GM12878 (cell line): ENCODE results near the gene ST6GALNAC3. TPM values are rescaled to one million over a fixed set of nuclear protein-coding genes. Genes with fewer than 3 reads are reported as not detected.

Experiments
- ATAC-seq: fragments of 200-7000 bp; cut with Tn5 transposase; 3 replicates; pipeline ENCODE4 v1.9.1; 2020; ENCODE audit warnings: mild to moderate bottlenecking, moderate library complexity
- BruUV-seq: library from RNA; stranded (reverse); fragments of 400-500 nt; replicated peaks from 2 replicates; lab custom pipeline; 2021; lab: Mats Ljungman, UMichigan
- CTCF ChIA-PET: fragments of 300-600 bp; sonication (Branson Sonifier 250); formaldehyde crosslinking; extraction: SDS; loops from one replicate; lab custom pipeline; 2021; ENCODE audit warnings: inconsistent platforms; lab: Yijun Ruan, JAX
- POLR2A ChIA-PET: fragments of 350-600 bp; formaldehyde crosslinking; extraction: SDS; loops from one replicate; lab custom pipeline; 2021; ENCODE audit warnings: inconsistent platforms; lab: Charles Lee
- RAD21 ChIA-PET: fragments of 300-600 bp; sonication (Branson Sonifier 250); formaldehyde crosslinking; loops from one replicate; lab custom pipeline; 2023; ENCODE audit warnings: antibody characterized with exemption; ENCODE audit not compliant: unreplicated experiment; lab: Charles Lee
- SMC1A ChIA-PET: fragments of 300-600 bp; sonication (Branson Sonifier 250); formaldehyde crosslinking; loops from one replicate; lab custom pipeline; 2023; ENCODE audit not compliant: unreplicated experiment, uncharacterized antibody; lab: Charles Lee
- DNase-seq: peaks from one replicate; pipeline ENCODE4 v3.0.0-alpha.2; 2011; ENCODE audit warnings: low read depth, low spot score
- FAIRE-seq: peaks from 3 replicates; lab custom pipeline; 2011; peaks lifted over from hg19 to GRCh38; lab: Jason Lieb, UNC
- H2AFZ ChIP-seq: 2 replicates; pipeline ENCODE4 v1.6.0; 2011; ENCODE audit warnings: low read depth, low read length, control low read depth; ENCODE audit not compliant: control insufficient read depth
- H3K27ac ChIP-seq: 2 replicates; pipeline ENCODE4 v1.5.1; 2011; ENCODE audit warnings: control low read depth; ENCODE audit not compliant: control insufficient read depth, insufficient read depth
- H3K27me3 ChIP-seq, 2 experiments: replicated peaks in 1 of 2; 2 replicates each; pipeline versions ENCODE4 v1.6.0 to v1.6.1; 2011; ENCODE audit warnings: low read length in 1 of 2; ENCODE audit not compliant: control insufficient read depth in 2 of 2, insufficient read depth in 2 of 2
- H3K36me3 ChIP-seq, 2 experiments: 2 replicates each; pipeline ENCODE4 v1.5.1; 2011; ENCODE audit warnings: low read length in 1 of 2; ENCODE audit not compliant: control insufficient read depth in 2 of 2, insufficient read depth in 2 of 2
- H3K4me1 ChIP-seq: 2 replicates; pipeline ENCODE4 v1.6.1; 2011; ENCODE audit warnings: mild to moderate bottlenecking, low read length, moderate library complexity, mixed read lengths; ENCODE audit not compliant: control insufficient read depth, insufficient read depth
- H3K4me2 ChIP-seq: 2 replicates; pipeline ENCODE4 v1.6.0; 2011; ENCODE audit warnings: control low read depth; ENCODE audit not compliant: control insufficient read depth, insufficient read depth
- H3K4me3 ChIP-seq: fragments of 200-600 bp; sonication (generic); 2 replicates; pipeline ENCODE4 v1.5.1; 2016
- H3K79me2 ChIP-seq: 2 replicates; pipeline ENCODE4 v1.6.0; 2011; ENCODE audit warnings: low read length; ENCODE audit not compliant: control insufficient read depth, insufficient read depth
- H3K9ac ChIP-seq: 2 replicates; pipeline ENCODE4 v1.8.0; 2011; ENCODE audit warnings: low read length, control low read depth, mixed read lengths; ENCODE audit not compliant: control insufficient read depth, insufficient read depth
- H3K9me3 ChIP-seq: replicated peaks from 3 replicates; pipeline ENCODE4 v1.5.1; 2011; ENCODE audit warnings: mild to moderate bottlenecking, low read length; ENCODE audit not compliant: control insufficient read depth, insufficient read depth
- H4K20me1 ChIP-seq: 2 replicates; pipeline ENCODE4 v1.6.0; 2011; ENCODE audit not compliant: control insufficient read depth, insufficient read depth
- BCL11A ChIP-seq: IDR thresholded peaks from 2 replicates; pipeline ENCODE4 v1.6.1; 2011; ENCODE audit warnings: low read depth, low read length
- CREB1 ChIP-seq: IDR thresholded peaks from 2 replicates; pipeline ENCODE4 v1.6.1; 2012; ENCODE audit warnings: low read depth, mild to moderate bottlenecking, inconsistent platforms
- JUNB ChIP-seq: IDR thresholded peaks from 2 replicates; pipeline ENCODE4 v1.6.1; 2016; ENCODE audit warnings: antibody characterized with exemption, mild to moderate bottlenecking
- KAT2A ChIP-seq: conservative IDR thresholded peaks from 2 replicates; pipeline ENCODE4 v1.6.1; 2011; ENCODE audit warnings: low read depth, low read length; ENCODE audit not compliant: control insufficient read depth
- NFYA ChIP-seq: IDR thresholded peaks from 2 replicates; pipeline ENCODE4 v1.6.1; 2011; ENCODE audit warnings: low read depth, mild to moderate bottlenecking, low read length, improper control_type of control experiment, borderline replicate concordance
- NRF1 ChIP-seq: conservative IDR thresholded peaks from 2 replicates; pipeline ENCODE4 v1.6.1; 2011; ENCODE audit warnings: mild to moderate bottlenecking, low read depth, low read length, improper control_type of control experiment
- POLR2AphosphoS5 ChIP-seq: IDR thresholded peaks from 2 replicates; pipeline ENCODE4 v1.6.1; 2011; ENCODE audit warnings: mild to moderate bottlenecking, low read length, inconsistent platforms
- STAT3 ChIP-seq: IDR thresholded peaks from 2 replicates; pipeline ENCODE4 v1.6.1; 2011; ENCODE audit warnings: low read depth, low read length, improper control_type of control experiment
- WGBS: methylation state at CpG from one replicate; pipeline ENCODE4 v1.1.6; 2016; ENCODE audit warnings: low lambda C conversion rate; ENCODE audit not compliant: insufficient replicate concordance, insufficient coverage; ENCODE audit errors: missing lambda C conversion rate; 5-methylcytosine and 5-hydroxymethylcytosine counted together
- in situ Hi-C: fragments of 300-500 bp; cut with MboI; formaldehyde crosslinking; loops from 9 replicates; pipeline ENCODE4 v1.14.3; 2018; ENCODE audit warnings: mixed read lengths
- intact Hi-C: fragments of 100-400 bp; cut with micrococcal nuclease; formaldehyde crosslinking; loops from one replicate; pipeline ENCODE4 v1.14.2; 2022; ENCODE audit not compliant: unreplicated experiment
- polyA plus RNA-seq, 11 experiments: library from polyadenylated mRNA; depleted of rRNA in 4 of 11; unstranded in 6 of 11; stranded (reverse) in 5 of 11; fragments of >200 nt; fragmentation: Nextera tagmentation in 4 of 11; fragmentation: Illumina TruSeq in 1 of 11; extraction: Ambion mirVana in 4 of 11; extraction: Trizol in 1 of 11; gene quantifications; 1 replicate in 1 of 11; 2 replicates in 10 of 11; pipeline versions ENCODE4 v1.2.1 to v1.2.3, GENCODE V29; 2011 to 2016; ENCODE audit warnings: inconsistent platforms in 2 of 11, missing spikeins in 2 of 11, low read depth in 1 of 11
- total RNA-seq, 4 experiments: library from RNA; depleted of rRNA in 3 of 4; stranded (reverse); fragments of >200 nt in 3 of 4; fragmentation: Illumina TruSeq in 1 of 4; extraction: Trizol in 1 of 4; gene quantifications; 2 replicates each; pipeline versions ENCODE4 v1.2.1 to v1.2.3, GENCODE V29; 2013 to 2021
- TF ChIP-seq, protein P1 (sequence below): IDR thresholded peaks from 2 replicates; pipeline ENCODE4 v1.6.1; 2012; ENCODE audit warnings: improper control_type of control experiment, low read depth, low read length; ENCODE audit not compliant: insufficient replicate concordance
- TF ChIP-seq, protein P2 (sequence below): fragments of 450-650 bp; IDR thresholded peaks from 2 replicates; pipeline ENCODE4 v1.6.1; 2016; ENCODE audit warnings: mild to moderate bottlenecking
- TF ChIP-seq, protein P3 (sequence below): fragments of 450-650 bp; formaldehyde crosslinking; IDR thresholded peaks from 2 replicates; pipeline ENCODE4 v1.5.0; 2022; ENCODE audit warnings: mild to moderate bottlenecking, missing genetic modification characterization

Gene ST6GALNAC3
- total and polyA plus RNA-seq, 10 of the 15 experiments (the other 5 are each of a cell fraction or from before 2014, with no cell fraction given): 0.04 to 0.68 (median 0.18) TPM; not detected in 3

GRCh38 chr1:76615253-76616035 is 540.9 kb downstream of the ST6GALNAC3 start (continued):
- TF ChIP-seq, protein P1, sequence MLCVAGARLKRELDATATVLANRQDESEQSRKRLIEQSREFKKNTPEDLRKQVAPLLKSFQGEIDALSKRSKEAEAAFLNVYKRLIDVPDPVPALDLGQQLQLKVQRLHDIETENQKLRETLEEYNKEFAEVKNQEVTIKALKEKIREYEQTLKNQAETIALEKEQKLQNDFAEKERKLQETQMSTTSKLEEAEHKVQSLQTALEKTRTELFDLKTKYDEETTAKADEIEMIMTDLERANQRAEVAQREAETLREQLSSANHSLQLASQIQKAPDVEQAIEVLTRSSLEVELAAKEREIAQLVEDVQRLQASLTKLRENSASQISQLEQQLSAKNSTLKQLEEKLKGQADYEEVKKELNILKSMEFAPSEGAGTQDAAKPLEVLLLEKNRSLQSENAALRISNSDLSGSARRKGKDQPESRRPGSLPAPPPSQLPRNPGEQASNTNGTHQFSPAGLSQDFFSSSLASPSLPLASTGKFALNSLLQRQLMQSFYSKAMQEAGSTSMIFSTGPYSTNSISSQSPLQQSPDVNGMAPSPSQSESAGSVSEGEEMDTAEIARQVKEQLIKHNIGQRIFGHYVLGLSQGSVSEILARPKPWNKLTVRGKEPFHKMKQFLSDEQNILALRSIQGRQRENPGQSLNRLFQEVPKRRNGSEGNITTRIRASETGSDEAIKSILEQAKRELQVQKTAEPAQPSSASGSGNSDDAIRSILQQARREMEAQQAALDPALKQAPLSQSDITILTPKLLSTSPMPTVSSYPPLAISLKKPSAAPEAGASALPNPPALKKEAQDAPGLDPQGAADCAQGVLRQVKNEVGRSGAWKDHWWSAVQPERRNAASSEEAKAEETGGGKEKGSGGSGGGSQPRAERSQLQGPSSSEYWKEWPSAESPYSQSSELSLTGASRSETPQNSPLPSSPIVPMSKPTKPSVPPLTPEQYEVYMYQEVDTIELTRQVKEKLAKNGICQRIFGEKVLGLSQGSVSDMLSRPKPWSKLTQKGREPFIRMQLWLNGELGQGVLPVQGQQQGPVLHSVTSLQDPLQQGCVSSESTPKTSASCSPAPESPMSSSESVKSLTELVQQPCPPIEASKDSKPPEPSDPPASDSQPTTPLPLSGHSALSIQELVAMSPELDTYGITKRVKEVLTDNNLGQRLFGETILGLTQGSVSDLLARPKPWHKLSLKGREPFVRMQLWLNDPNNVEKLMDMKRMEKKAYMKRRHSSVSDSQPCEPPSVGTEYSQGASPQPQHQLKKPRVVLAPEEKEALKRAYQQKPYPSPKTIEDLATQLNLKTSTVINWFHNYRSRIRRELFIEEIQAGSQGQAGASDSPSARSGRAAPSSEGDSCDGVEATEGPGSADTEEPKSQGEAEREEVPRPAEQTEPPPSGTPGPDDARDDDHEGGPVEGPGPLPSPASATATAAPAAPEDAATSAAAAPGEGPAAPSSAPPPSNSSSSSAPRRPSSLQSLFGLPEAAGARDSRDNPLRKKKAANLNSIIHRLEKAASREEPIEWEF: no peak
- no peak for TF ChIP-seq BCL11A
- TF ChIP-seq, protein P2, sequence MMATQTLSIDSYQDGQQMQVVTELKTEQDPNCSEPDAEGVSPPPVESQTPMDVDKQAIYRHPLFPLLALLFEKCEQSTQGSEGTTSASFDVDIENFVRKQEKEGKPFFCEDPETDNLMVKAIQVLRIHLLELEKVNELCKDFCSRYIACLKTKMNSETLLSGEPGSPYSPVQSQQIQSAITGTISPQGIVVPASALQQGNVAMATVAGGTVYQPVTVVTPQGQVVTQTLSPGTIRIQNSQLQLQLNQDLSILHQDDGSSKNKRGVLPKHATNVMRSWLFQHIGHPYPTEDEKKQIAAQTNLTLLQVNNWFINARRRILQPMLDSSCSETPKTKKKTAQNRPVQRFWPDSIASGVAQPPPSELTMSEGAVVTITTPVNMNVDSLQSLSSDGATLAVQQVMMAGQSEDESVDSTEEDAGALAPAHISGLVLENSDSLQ: no peak
- TF ChIP-seq, all 136 proteins: peak for 0

- no peaks in the 10 kb centered on the region for H4K20me1 ChIP-seq
- H3K9me3 ChIP-seq: no peaks in the 10 kb centered on the region
- CTCF ChIA-PET: no interaction called here
- SMC1A ChIA-PET: no interaction called here
- no peak for DNase-seq
- H2AFZ ChIP-seq: no peak overlapping the region
- no peak overlapping the region for H3K27ac ChIP-seq
- no peak overlapping the region for H3K9ac ChIP-seq
- WGBS: 31% methylated on average over 4 of the region's 4 CpGs
- POLR2A ChIA-PET: no interaction called here
- no peaks in the 10 kb centered on the region for H3K27me3 ChIP-seq
- FAIRE-seq: no peak
- intact Hi-C loops (no loop called here), in situ Hi-C loops (no loop called here)
- no TSS peak for BruUV-seq
- no peaks in the 10 kb centered on the region for H3K79me2 ChIP-seq
- RAD21 ChIA-PET: no interaction called here
- H3K4me1 ChIP-seq: no peaks in the 10 kb centered on the region
- no peaks in the 10 kb centered on the region for H3K36me3 ChIP-seq
- TF ChIP-seq NFYA (no peak), KAT2A (no peak), POLR2AphosphoS5 (no peak), BCL11A (no peak), JUNB (no peak), CREB1 (no peak), NRF1 (no peak), STAT3 (no peak)
- TF ChIP-seq, protein P3, sequence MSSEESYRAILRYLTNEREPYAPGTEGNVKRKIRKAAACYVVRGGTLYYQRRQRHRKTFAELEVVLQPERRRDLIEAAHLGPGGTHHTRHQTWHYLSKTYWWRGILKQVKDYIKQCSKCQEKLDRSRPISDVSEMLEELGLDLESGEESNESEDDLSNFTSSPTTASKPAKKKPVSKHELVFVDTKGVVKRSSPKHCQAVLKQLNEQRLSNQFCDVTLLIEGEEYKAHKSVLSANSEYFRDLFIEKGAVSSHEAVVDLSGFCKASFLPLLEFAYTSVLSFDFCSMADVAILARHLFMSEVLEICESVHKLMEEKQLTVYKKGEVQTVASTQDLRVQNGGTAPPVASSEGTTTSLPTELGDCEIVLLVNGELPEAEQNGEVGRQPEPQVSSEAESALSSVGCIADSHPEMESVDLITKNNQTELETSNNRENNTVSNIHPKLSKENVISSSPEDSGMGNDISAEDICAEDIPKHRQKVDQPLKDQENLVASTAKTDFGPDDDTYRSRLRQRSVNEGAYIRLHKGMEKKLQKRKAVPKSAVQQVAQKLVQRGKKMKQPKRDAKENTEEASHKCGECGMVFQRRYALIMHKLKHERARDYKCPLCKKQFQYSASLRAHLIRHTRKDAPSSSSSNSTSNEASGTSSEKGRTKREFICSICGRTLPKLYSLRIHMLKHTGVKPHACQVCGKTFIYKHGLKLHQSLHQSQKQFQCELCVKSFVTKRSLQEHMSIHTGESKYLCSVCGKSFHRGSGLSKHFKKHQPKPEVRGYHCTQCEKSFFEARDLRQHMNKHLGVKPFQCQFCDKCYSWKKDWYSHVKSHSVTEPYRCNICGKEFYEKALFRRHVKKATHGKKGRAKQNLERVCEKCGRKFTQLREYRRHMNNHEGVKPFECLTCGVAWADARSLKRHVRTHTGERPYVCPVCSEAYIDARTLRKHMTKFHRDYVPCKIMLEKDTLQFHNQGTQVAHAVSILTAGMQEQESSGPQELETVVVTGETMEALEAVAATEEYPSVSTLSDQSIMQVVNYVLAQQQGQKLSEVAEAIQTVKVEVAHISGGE (CRISPR knock-in tag): no peak
- ATAC-seq: no peak
- H3K4me2 ChIP-seq: no peak overlapping the region
- no peak overlapping the region for H3K4me3 ChIP-seq
Measured at GRCh38 chr1:76620371-76620770, 545.8 kb downstream of the ST6GALNAC3 start.
